ENCODE results near the gene UQCRFS1.

UQCRFS1 gene

GRCh38 chr19:29155683-29156082 is 57.3 kb downstream of the UQCRFS1 start:
- DNase-seq (ENCODE audit: low spot score): no peak

Measured in kidney tubule cell (primary cell).